H1 (cell line): ENCODE results near the gene GLRX.

ENCODE experiments used
- EZH2 ChIP-seq: fragments of 200-600 bp; sonication (generic); IDR thresholded peaks from 2 replicates; pipeline ENCODE4 v1.7.1; 2012; ENCODE audit warnings: low read depth, mild to moderate bottlenecking, moderate library complexity, low read length, inconsistent platforms; ENCODE audit not compliant: severe bottlenecking
- GABPA ChIP-seq: IDR thresholded peaks from 2 replicates; pipeline ENCODE4 v1.6.1; 2011; ENCODE audit warnings: mild to moderate bottlenecking, low read length, moderate library complexity, borderline replicate concordance; ENCODE audit not compliant: insufficient read depth
- HDAC6 ChIP-seq: IDR thresholded peaks from one replicate; pipeline ENCODE4 v1.7.1; 2012; ENCODE audit warnings: low read depth, mild to moderate bottlenecking, inconsistent platforms, low read length, moderate library complexity
- PHF8 ChIP-seq: fragments of 200-600 bp; sonication (generic); conservative IDR thresholded peaks from 2 replicates; pipeline ENCODE4 v1.7.1; 2012; ENCODE audit warnings: low read depth, mild to moderate bottlenecking, inconsistent platforms, low read length, moderate library complexity
- POLR2A ChIP-seq, 2 experiments: IDR thresholded peaks; 1 replicate in 1 of 2; 2 replicates in 1 of 2; pipeline ENCODE4 v1.6.1; 2011; ENCODE audit warnings: low read depth in 2 of 2, low read length in 2 of 2, mild to moderate bottlenecking in 2 of 2; ENCODE audit errors: control extremely low read depth in 1 of 2
- SRF ChIP-seq: IDR thresholded peaks from 2 replicates; pipeline ENCODE4 v1.6.1; 2011; ENCODE audit warnings: mild to moderate bottlenecking, low read depth, low read length, moderate library complexity
- TF ChIP-seq, protein P1 (sequence below), 3 experiments: IDR thresholded peaks; 1 replicate in 2 of 3; 2 replicates in 1 of 3; pipeline versions ENCODE4 v1.5.1 to v1.6.1; 2011; ENCODE audit warnings: low read length in 3 of 3, mild to moderate bottlenecking in 3 of 3, inconsistent platforms in 2 of 3, low read depth in 1 of 3, moderate library complexity in 1 of 3; ENCODE audit not compliant: insufficient read depth in 1 of 3; ENCODE audit errors: control extremely low read depth in 1 of 3

DNA sequence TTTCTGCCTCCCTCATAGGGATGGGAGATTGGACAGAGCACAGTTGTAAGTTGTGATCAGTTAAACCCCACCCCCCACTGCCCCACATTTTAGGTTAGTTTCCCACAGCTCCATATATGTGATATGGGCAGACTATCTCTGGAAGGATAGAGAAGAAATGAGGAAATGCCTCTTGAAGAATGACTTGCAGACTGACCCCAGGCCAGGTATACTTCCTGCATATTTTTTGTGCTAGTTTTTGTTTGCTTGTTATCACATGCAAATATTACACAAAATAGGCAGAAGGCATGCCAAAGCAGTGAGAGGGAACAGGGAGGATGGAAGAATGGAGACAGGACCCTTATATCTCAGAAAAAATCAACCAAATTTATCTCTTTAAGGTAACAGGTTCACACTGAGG lies 10.1 kb upstream of the GLRX start:
- TF ChIP-seq POLR2A (IDR thresholded peaks at IDR 0.05; ENCODE audit: control extremely low read depth in 1 of 2, low read depth in 2 of 2, low read length in 2 of 2) (no peak), PHF8 (no peak), EZH2 (no peak), SRF (no peak), GABPA (no peak), HDAC6 (no peak)
- TF ChIP-seq, protein P1, sequence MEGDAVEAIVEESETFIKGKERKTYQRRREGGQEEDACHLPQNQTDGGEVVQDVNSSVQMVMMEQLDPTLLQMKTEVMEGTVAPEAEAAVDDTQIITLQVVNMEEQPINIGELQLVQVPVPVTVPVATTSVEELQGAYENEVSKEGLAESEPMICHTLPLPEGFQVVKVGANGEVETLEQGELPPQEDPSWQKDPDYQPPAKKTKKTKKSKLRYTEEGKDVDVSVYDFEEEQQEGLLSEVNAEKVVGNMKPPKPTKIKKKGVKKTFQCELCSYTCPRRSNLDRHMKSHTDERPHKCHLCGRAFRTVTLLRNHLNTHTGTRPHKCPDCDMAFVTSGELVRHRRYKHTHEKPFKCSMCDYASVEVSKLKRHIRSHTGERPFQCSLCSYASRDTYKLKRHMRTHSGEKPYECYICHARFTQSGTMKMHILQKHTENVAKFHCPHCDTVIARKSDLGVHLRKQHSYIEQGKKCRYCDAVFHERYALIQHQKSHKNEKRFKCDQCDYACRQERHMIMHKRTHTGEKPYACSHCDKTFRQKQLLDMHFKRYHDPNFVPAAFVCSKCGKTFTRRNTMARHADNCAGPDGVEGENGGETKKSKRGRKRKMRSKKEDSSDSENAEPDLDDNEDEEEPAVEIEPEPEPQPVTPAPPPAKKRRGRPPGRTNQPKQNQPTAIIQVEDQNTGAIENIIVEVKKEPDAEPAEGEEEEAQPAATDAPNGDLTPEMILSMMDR (IDR thresholded peaks at IDR 0.05; ENCODE audit: control extremely low read depth in 1 of 3, insufficient read depth in 1 of 3, low read depth in 1 of 3, low read length in 3 of 3) = no peak
